K562 treated with DMSO at 1 percent for 12 hours (cell line): ENCODE data around the gene ARMCX2. TPM values are rescaled to one million over a fixed set of nuclear protein-coding genes. Genes with fewer than 3 reads are reported as not detected.

Experiments used
- total RNA-seq: library from RNA; unstranded; fragments of 300-600 nt; gene quantifications from 2 replicates; pipeline ENCODE4 v1.2.3, GENCODE V29; 2022; ENCODE audit not compliant: insufficient read depth

ARMCX2 gene
- total RNA-seq = 0.88 TPM in 1 of 2 replicates, not detected in the other

GRCh38 chrX:101659601-101660063, at the start of gene ARMCX2:
Gene ARMCX2 (minus strand): TSS chrX:101659850. CDS start chrX:101657588, 2,262 bp downstream.

GRCh38 chrX:101617211-101618191, 42.1 kb downstream of the ARMCX2 start, which contains the start of gene ARMCX6:
Gene ARMCX6 (minus strand): TSS chrX:101618000. CDS start chrX:101616620, 1,380 bp downstream.

Other genes with a start within 250 kb of the ARMCX2 start
- not detected in 2 replicates for gene ARMCX4, start 174.4 kb downstream of the ARMCX2 start, total RNA-seq
- 0.39 and 0.89 TPM in 2 replicates for gene ARMCX1, start 109.3 kb downstream of the ARMCX2 start, total RNA-seq
- 23.7 and 30.2 TPM in 2 replicates for gene ARMCX6, start 41.9 kb downstream of the ARMCX2 start, total RNA-seq
- 11.7 and 38.8 TPM in 2 replicates for gene ARMCX3, start 36.7 kb downstream of the ARMCX2 start, total RNA-seq